ENCODE results near the gene FER.

The FER gene

DNA sequence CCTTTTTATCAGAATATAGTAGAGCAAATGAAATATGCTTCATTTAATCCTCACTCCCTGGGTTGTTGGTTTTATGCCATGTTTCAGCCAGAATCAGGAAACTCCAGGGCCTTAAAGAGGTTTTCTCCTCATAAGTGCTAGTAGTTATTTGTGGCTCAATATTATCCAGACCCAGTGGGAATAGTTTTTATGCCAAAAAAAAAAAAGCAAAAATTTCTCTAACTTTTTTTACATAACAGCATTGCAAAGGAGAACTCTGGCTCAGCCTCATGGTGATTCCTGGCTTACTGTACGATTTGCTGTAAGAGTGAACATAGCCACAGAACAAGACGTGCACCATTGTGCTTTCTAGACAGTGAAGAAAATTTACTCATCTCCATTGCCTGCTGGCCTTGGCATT lies 429.5 kb downstream of the FER start:
- TF ChIP-seq GABPA (IDR thresholded peaks at IDR 0.05; ENCODE audit: low read depth) (no peak), SPI1 (IDR thresholded peaks at IDR 0.05; ENCODE audit: borderline replicate concordance, low read depth) (no peak)
- TF ChIP-seq, protein P1, sequence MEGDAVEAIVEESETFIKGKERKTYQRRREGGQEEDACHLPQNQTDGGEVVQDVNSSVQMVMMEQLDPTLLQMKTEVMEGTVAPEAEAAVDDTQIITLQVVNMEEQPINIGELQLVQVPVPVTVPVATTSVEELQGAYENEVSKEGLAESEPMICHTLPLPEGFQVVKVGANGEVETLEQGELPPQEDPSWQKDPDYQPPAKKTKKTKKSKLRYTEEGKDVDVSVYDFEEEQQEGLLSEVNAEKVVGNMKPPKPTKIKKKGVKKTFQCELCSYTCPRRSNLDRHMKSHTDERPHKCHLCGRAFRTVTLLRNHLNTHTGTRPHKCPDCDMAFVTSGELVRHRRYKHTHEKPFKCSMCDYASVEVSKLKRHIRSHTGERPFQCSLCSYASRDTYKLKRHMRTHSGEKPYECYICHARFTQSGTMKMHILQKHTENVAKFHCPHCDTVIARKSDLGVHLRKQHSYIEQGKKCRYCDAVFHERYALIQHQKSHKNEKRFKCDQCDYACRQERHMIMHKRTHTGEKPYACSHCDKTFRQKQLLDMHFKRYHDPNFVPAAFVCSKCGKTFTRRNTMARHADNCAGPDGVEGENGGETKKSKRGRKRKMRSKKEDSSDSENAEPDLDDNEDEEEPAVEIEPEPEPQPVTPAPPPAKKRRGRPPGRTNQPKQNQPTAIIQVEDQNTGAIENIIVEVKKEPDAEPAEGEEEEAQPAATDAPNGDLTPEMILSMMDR (IDR thresholded peaks at IDR 0.05; ENCODE audit: insufficient read depth, low read length), result no peak
- no peak overlapping the region for H3K27ac ChIP-seq (replicated peaks)
- H3K27me3 ChIP-seq (ENCODE audit: insufficient read depth, poor library complexity, severe bottlenecking), result no peaks in the 10 kb centered on the region
- H3K4me3 ChIP-seq (replicated peaks; ENCODE audit: insufficient read depth, low read length), result no peak overlapping the region
- DNase-seq (ENCODE audit: low read depth in 1 of 2, low spot score in 1 of 2), result no peak

DNA sequence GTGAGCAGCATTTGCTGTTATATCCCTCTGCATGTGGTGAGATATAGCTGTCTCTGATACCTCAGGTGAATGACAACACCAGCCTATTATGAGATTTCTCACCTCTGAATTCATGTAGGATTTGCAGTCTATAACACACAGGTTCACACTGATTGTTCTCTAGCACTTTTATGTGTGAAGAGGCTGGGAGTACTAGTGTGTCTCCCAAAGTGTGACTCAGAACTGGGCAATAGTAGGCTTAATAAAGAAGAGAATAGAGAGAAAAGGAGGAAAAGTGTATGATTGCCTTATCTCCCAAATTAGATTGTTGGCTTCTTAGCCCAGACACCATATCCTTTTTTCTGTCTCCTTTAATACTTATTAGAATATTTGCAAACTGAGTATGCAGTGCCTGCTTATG lies 430.1 kb downstream of the FER start:
- Histone ChIP-seq H3K27ac (replicated peaks) (no peak overlapping the region), H3K4me3 (replicated peaks; ENCODE audit: insufficient read depth, low read length) (no peak overlapping the region), H3K27me3 (ENCODE audit: insufficient read depth, poor library complexity, severe bottlenecking) (no peaks in the 10 kb centered on the region)
- DNase-seq (ENCODE audit: low read depth in 1 of 2, low spot score in 1 of 2), result no peak
- TF ChIP-seq, protein P1 (IDR thresholded peaks at IDR 0.05; ENCODE audit: insufficient read depth, low read length), result no peak
- no peak for TF ChIP-seq GABPA (IDR thresholded peaks at IDR 0.05; ENCODE audit: low read depth)
- no peak for TF ChIP-seq SPI1 (IDR thresholded peaks at IDR 0.05; ENCODE audit: borderline replicate concordance, low read depth)
- TF ChIP-seq POLR2AphosphoS5 (IDR thresholded peaks at IDR 0.05; ENCODE audit: low read depth), result no peak
- TF ChIP-seq, protein P2, sequence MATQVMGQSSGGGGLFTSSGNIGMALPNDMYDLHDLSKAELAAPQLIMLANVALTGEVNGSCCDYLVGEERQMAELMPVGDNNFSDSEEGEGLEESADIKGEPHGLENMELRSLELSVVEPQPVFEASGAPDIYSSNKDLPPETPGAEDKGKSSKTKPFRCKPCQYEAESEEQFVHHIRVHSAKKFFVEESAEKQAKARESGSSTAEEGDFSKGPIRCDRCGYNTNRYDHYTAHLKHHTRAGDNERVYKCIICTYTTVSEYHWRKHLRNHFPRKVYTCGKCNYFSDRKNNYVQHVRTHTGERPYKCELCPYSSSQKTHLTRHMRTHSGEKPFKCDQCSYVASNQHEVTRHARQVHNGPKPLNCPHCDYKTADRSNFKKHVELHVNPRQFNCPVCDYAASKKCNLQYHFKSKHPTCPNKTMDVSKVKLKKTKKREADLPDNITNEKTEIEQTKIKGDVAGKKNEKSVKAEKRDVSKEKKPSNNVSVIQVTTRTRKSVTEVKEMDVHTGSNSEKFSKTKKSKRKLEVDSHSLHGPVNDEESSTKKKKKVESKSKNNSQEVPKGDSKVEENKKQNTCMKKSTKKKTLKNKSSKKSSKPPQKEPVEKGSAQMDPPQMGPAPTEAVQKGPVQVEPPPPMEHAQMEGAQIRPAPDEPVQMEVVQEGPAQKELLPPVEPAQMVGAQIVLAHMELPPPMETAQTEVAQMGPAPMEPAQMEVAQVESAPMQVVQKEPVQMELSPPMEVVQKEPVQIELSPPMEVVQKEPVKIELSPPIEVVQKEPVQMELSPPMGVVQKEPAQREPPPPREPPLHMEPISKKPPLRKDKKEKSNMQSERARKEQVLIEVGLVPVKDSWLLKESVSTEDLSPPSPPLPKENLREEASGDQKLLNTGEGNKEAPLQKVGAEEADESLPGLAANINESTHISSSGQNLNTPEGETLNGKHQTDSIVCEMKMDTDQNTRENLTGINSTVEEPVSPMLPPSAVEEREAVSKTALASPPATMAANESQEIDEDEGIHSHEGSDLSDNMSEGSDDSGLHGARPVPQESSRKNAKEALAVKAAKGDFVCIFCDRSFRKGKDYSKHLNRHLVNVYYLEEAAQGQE (IDR thresholded peaks at IDR 0.05; ENCODE audit: insufficient replicate concordance, low read depth), result no peak

DNA sequence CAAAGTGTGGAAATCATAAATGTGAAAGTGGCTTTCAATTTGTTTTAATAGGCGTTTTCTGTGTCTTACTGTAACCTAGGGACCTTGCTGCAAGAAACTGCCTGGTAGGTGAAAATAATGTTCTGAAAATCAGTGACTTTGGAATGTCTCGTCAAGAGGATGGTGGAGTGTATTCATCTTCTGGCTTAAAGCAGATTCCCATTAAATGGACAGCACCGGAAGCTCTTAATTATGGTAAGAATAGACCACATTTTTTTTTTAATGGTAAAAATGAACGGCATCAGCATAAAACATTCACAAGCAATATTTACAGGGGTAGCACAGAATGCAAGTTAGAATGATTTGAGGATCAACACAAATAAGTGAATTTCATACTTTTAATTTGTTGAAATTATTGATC lies 433.0 kb downstream of the FER start:
- TF ChIP-seq, protein P1 (IDR thresholded peaks at IDR 0.05; ENCODE audit: insufficient read depth, low read length), result no peak
- TF ChIP-seq, protein P2 (IDR thresholded peaks at IDR 0.05; ENCODE audit: insufficient replicate concordance, low read depth), result no peak
- no peak for TF ChIP-seq POLR2AphosphoS5 (IDR thresholded peaks at IDR 0.05; ENCODE audit: low read depth)
- Histone ChIP-seq H3K27ac (replicated peaks) (no peak overlapping the region), H3K27me3 (ENCODE audit: insufficient read depth, poor library complexity, severe bottlenecking) (no peaks in the 10 kb centered on the region), H3K4me3 (replicated peaks; ENCODE audit: insufficient read depth, low read length) (no peak overlapping the region)
- no peak for DNase-seq (ENCODE audit: low read depth in 1 of 2, low spot score in 1 of 2)

DNA sequence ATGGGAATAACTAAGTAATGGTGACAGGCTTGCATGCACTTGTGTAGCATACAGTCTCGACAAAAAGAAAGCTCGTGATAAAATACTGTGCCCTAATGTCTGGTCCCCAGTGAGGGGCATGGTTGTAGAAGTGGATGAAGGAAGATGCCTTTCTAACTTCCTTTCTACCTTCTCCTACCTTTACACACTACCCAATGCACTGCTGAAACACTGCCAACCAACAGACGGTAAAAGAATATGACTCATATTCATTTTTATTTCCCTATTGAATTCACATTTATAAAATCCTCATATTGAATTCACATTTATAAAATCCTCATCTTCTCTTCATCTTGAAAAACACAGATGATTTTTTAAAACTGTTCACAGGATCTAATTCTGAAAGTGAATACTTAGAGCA lies 439.1 kb downstream of the FER start:
- TF ChIP-seq SPI1 (IDR thresholded peaks at IDR 0.05; ENCODE audit: borderline replicate concordance, low read depth) (no peak), GABPA (IDR thresholded peaks at IDR 0.05; ENCODE audit: low read depth) (no peak), POLR2AphosphoS5 (IDR thresholded peaks at IDR 0.05; ENCODE audit: low read depth) (no peak)
- TF ChIP-seq, protein P2 (IDR thresholded peaks at IDR 0.05; ENCODE audit: insufficient replicate concordance, low read depth), result no peak
- TF ChIP-seq, protein P1 (IDR thresholded peaks at IDR 0.05; ENCODE audit: insufficient read depth, low read length), result no peak
- Histone ChIP-seq H3K27me3 (ENCODE audit: insufficient read depth, poor library complexity, severe bottlenecking) (no peaks in the 10 kb centered on the region), H3K4me3 (replicated peaks; ENCODE audit: insufficient read depth, low read length) (no peak overlapping the region), H3K27ac (replicated peaks) (no peak overlapping the region)
- no peak for DNase-seq (ENCODE audit: low read depth in 1 of 2, low spot score in 1 of 2)

All from HL-60 (cell line).